ENCODE data around the gene SRA1.

Gene SRA1

DNA sequence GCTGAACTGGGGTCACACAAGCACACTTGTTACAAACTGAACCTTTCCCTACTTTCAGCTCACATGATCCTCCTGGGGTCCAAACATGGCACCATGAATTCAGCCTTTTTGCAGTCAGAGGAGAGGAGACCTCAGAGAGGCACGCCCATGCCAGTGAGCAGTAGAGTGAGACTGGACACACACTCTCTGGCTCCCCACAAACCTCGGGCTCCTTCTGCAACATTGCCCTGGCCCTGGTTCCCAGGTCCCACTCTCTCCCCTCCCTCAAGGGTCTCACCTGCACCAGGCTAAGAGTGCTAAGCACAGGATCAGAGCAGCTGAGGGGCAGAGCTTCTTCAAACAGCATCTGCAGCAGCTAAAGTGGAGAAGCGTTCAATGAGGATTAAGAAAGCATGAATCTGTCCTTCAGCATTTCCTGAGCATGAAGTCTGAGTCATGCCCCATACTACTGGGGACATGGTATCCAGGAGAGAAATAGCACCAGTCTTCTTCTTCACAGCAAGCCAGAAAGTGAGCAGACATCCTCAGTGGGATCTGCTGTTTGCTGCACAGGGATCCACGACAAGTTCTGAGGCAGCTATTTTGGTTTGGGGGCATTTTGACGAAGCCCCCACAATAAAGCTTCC lies 34.6 kb upstream of the SRA1 start:
- DNase-seq = peak; percentile 70
- no peak overlapping the region for H3K23ac ChIP-seq (ENCODE audit: low read length in 2 of 2)
- H2BK5ac ChIP-seq (ENCODE audit: low read depth, low read length, poor library complexity, severe bottlenecking) = no peak overlapping the region
- no peak overlapping the region for H4K8ac ChIP-seq (ENCODE audit: low read length)
- H3K4me3 ChIP-seq (ENCODE audit: insufficient read depth in 1 of 2, low read depth in 1 of 2, low read length in 2 of 2) = peak overlapping the region in 1 of 2 experiments; percentile 25
- no peak overlapping the region for H3K14ac ChIP-seq (ENCODE audit: low read length in 2 of 2)
- H2BK12ac ChIP-seq (ENCODE audit: low read length in 2 of 2) = no peak overlapping the region
- H3K9me3 ChIP-seq (ENCODE audit: control insufficient read depth, low read length) = no peaks in the 10 kb centered on the region
- no peak overlapping the region for H3K4me2 ChIP-seq (ENCODE audit: low read length, poor library complexity, severe bottlenecking)
- no peaks in the 10 kb centered on the region for H3K79me1 ChIP-seq (replicated peaks; ENCODE audit: low read length, poor library complexity, severe bottlenecking)
- no peak overlapping the region for H2BK15ac ChIP-seq (ENCODE audit: low read depth, poor library complexity, severe bottlenecking)
- H3K4ac ChIP-seq (ENCODE audit: low read depth in 1 of 2, low read length in 2 of 2) = no peak overlapping the region
- no peak overlapping the region for H4K91ac ChIP-seq (ENCODE audit: low read length)
- H2BK120ac ChIP-seq (ENCODE audit: low read depth, low read length) = no peak overlapping the region
- no peak overlapping the region for H2AFZ ChIP-seq (ENCODE audit: low read depth, low read length)
- H2AK5ac ChIP-seq (ENCODE audit: low read length, severe bottlenecking) = no peak overlapping the region
- peaks cover 2% of the 10 kb centered on the region for H3K4me1 ChIP-seq (ENCODE audit: control insufficient read depth, insufficient read depth, low read depth, low read length)
- peaks cover 0 to 11% of the 10 kb centered on the region in 2 experiments for H3K27me3 ChIP-seq (ENCODE audit: control insufficient read depth in 1 of 2, insufficient read depth in 1 of 2, low read length in 2 of 2)
- H3K36me3 ChIP-seq (ENCODE audit: control insufficient read depth in 1 of 2, insufficient read depth in 2 of 2, low read depth in 1 of 2, low read length in 2 of 2) = no peaks in the 10 kb centered on the region
- no peak overlapping the region for H3K9ac ChIP-seq (ENCODE audit: low read length)
- H3K27ac ChIP-seq (ENCODE audit: low read length, poor library complexity, severe bottlenecking) = no peak overlapping the region
- no peak overlapping the region for H3K18ac ChIP-seq (ENCODE audit: low read depth in 1 of 2, low read length in 2 of 2)
- WGBS = 74% methylated on average over 4 of the region's 5 CpGs

- WGBS = 90% methylated on average over 7 of the region's 7 CpGs
Observed at GRCh38 chr5:140590861-140591260, 33.6 kb upstream of the SRA1 start.

DNA sequence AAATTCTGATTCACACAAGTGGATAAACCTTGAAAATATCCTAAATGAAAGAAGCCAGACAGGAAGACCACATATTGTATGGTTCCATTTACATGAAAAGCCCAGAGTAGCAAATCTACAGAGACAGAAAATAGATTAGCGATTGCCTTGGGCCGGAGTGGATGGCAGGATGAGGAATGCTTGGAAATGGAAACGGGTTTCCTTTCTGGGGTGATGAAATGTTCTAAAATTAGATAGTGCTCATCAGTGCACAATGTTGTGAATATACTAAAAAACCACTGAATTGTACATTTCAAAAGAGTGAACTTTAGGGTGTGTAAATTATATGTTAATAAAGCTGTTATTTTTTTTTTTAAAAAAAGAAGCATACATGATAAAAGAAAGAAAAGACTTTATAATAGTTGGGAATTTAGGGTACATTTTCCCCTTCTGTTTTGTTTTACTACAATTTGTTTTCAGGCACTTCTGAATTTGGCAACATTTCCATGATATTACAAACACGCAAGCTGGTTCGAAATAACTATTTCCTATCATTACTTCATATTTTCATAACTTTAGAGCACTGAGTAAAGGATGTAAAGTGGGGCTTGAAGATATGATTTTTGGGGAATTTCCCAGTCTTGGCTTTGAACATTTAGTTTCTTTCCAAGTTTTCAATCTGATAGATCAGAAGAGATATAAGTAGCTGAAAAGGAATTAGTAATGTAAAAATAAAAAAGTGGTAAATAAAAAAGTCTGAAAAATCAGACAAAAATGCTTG lies 31.2 kb upstream of the SRA1 start:
- H3K27me3 ChIP-seq (ENCODE audit: control insufficient read depth in 1 of 2, insufficient read depth in 1 of 2, low read length in 2 of 2) = no peaks in the 10 kb centered on the region
- no peak overlapping the region for H2BK120ac ChIP-seq (ENCODE audit: low read depth, low read length)
- H2BK15ac ChIP-seq (ENCODE audit: low read depth, poor library complexity, severe bottlenecking) = no peak overlapping the region
- no peaks in the 10 kb centered on the region for H3K79me1 ChIP-seq (replicated peaks; ENCODE audit: low read length, poor library complexity, severe bottlenecking)
- 60% methylated on average over 3 of the region's 5 CpGs for WGBS
- no peak overlapping the region for H3K4ac ChIP-seq (ENCODE audit: low read depth in 1 of 2, low read length in 2 of 2)
- H2BK5ac ChIP-seq (ENCODE audit: low read depth, low read length, poor library complexity, severe bottlenecking) = no peak overlapping the region
- H3K14ac ChIP-seq (ENCODE audit: low read length in 2 of 2) = no peak overlapping the region
- peak; percentile 83 for DNase-seq
- no peak overlapping the region for H3K23ac ChIP-seq (ENCODE audit: low read length in 2 of 2)
- no peak overlapping the region for H4K8ac ChIP-seq (ENCODE audit: low read length)
- H3K4me1 ChIP-seq (ENCODE audit: control insufficient read depth, insufficient read depth, low read depth, low read length) = peaks cover 2% of the 10 kb centered on the region
- no peak overlapping the region for H3K4me2 ChIP-seq (ENCODE audit: low read length, poor library complexity, severe bottlenecking)
- no peak overlapping the region for H3K4me3 ChIP-seq (ENCODE audit: insufficient read depth in 1 of 2, low read depth in 1 of 2, low read length in 2 of 2)
- H3K9me3 ChIP-seq (ENCODE audit: control insufficient read depth, low read length) = no peaks in the 10 kb centered on the region
- H3K9ac ChIP-seq (ENCODE audit: low read length) = peak overlapping the region; percentile 83
- H3K36me3 ChIP-seq (ENCODE audit: control insufficient read depth in 1 of 2, insufficient read depth in 2 of 2, low read depth in 1 of 2, low read length in 2 of 2) = no peaks in the 10 kb centered on the region
- no peak overlapping the region for H4K91ac ChIP-seq (ENCODE audit: low read length)
- no peak overlapping the region for H2AK5ac ChIP-seq (ENCODE audit: low read length, severe bottlenecking)
- H2AFZ ChIP-seq (ENCODE audit: low read depth, low read length) = no peak overlapping the region
- H3K18ac ChIP-seq (ENCODE audit: low read depth in 1 of 2, low read length in 2 of 2) = no peak overlapping the region
- H3K27ac ChIP-seq (ENCODE audit: low read length, poor library complexity, severe bottlenecking) = no peak overlapping the region
- no peak overlapping the region for H2BK12ac ChIP-seq (ENCODE audit: low read length in 2 of 2)

More at GRCh38 chr5:140590861-140591260, 33.6 kb upstream of the SRA1 start:
- Histone ChIP-seq H4K91ac (ENCODE audit: low read length) (peak overlapping the region; percentile 62), H2BK5ac (ENCODE audit: low read depth, low read length, poor library complexity, severe bottlenecking) (no peak overlapping the region), H2BK12ac (ENCODE audit: low read length in 2 of 2) (peak overlapping the region in 1 of 2 experiments; percentile 74), H3K9me3 (ENCODE audit: control insufficient read depth, low read length) (no peaks in the 10 kb centered on the region), H3K4me1 (ENCODE audit: control insufficient read depth, insufficient read depth, low read depth, low read length) (peaks cover 2% of the 10 kb centered on the region), H3K4me3 (ENCODE audit: insufficient read depth in 1 of 2, low read depth in 1 of 2, low read length in 2 of 2) (no peak overlapping the region), H3K9ac (ENCODE audit: low read length) (no peak overlapping the region), H2BK15ac (ENCODE audit: low read depth, poor library complexity, severe bottlenecking) (no peak overlapping the region), H3K36me3 (ENCODE audit: control insufficient read depth in 1 of 2, insufficient read depth in 2 of 2, low read depth in 1 of 2, low read length in 2 of 2) (no peaks in the 10 kb centered on the region), H3K79me1 (replicated peaks; ENCODE audit: low read length, poor library complexity, severe bottlenecking) (no peaks in the 10 kb centered on the region), H3K4me2 (ENCODE audit: low read length, poor library complexity, severe bottlenecking) (no peak overlapping the region), H2BK120ac (ENCODE audit: low read depth, low read length) (no peak overlapping the region), H3K18ac (ENCODE audit: low read depth in 1 of 2, low read length in 2 of 2) (no peak overlapping the region), H3K14ac (ENCODE audit: low read length in 2 of 2) (peak overlapping the region in 1 of 2 experiments; percentile 73), H3K23ac (ENCODE audit: low read length in 2 of 2) (no peak overlapping the region), H2AFZ (ENCODE audit: low read depth, low read length) (no peak overlapping the region), H3K27ac (ENCODE audit: low read length, poor library complexity, severe bottlenecking) (no peak overlapping the region), H3K27me3 (ENCODE audit: control insufficient read depth in 1 of 2, insufficient read depth in 1 of 2, low read length in 2 of 2) (peaks cover 0 to 3% of the 10 kb centered on the region in 2 experiments), H4K8ac (ENCODE audit: low read length) (no peak overlapping the region), H2AK5ac (ENCODE audit: low read length, severe bottlenecking) (no peak overlapping the region), H3K4ac (ENCODE audit: low read depth in 1 of 2, low read length in 2 of 2) (no peak overlapping the region)
- DNase-seq = no peak

DNA sequence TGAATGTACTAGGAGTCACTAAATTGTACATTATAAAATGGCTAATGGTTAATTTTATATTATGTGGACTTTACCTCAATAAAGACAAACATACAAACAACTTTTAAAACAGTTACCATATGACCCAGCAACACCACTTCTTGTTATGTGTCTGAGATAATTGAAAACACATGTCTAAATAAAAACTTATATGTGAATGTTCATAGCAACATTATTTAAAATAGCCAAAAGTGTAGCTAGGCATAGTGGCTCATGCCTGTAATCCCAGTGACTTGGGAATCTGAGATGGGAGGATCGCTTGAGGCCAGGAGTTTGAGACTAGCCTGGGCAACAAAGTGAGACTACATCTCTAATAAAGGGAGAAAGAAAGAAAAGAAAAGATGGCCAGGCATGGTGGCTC lies 30.2 kb upstream of the SRA1 start:
- Histone ChIP-seq H3K4ac (ENCODE audit: low read depth in 1 of 2, low read length in 2 of 2) (no peak overlapping the region), H2AK5ac (ENCODE audit: low read length, severe bottlenecking) (no peak overlapping the region)

More for the DNA sequence above, 30.2 kb upstream of the SRA1 start:
- Histone ChIP-seq H4K91ac (ENCODE audit: low read length) (no peak overlapping the region), H2BK120ac (ENCODE audit: low read depth, low read length) (no peak overlapping the region), H3K27ac (ENCODE audit: low read length, poor library complexity, severe bottlenecking) (no peak overlapping the region), H3K9me3 (ENCODE audit: control insufficient read depth, low read length) (peaks cover 3% of the 10 kb centered on the region), H3K9ac (ENCODE audit: low read length) (no peak overlapping the region), H2BK15ac (ENCODE audit: low read depth, poor library complexity, severe bottlenecking) (no peak overlapping the region), H3K79me1 (replicated peaks; ENCODE audit: low read length, poor library complexity, severe bottlenecking) (no peaks in the 10 kb centered on the region), H2BK5ac (ENCODE audit: low read depth, low read length, poor library complexity, severe bottlenecking) (no peak overlapping the region), H3K23ac (ENCODE audit: low read length in 2 of 2) (no peak overlapping the region), H3K27me3 (ENCODE audit: control insufficient read depth in 1 of 2, insufficient read depth in 1 of 2, low read length in 2 of 2) (no peaks in the 10 kb centered on the region), H3K36me3 (ENCODE audit: control insufficient read depth in 1 of 2, insufficient read depth in 2 of 2, low read depth in 1 of 2, low read length in 2 of 2) (no peaks in the 10 kb centered on the region), H3K14ac (ENCODE audit: low read length in 2 of 2) (no peak overlapping the region), H3K18ac (ENCODE audit: low read depth in 1 of 2, low read length in 2 of 2) (no peak overlapping the region), H3K4me2 (ENCODE audit: low read length, poor library complexity, severe bottlenecking) (no peak overlapping the region), H2AFZ (ENCODE audit: low read depth, low read length) (no peak overlapping the region), H2BK12ac (ENCODE audit: low read length in 2 of 2) (no peak overlapping the region), H3K4me1 (ENCODE audit: control insufficient read depth, insufficient read depth, low read depth, low read length) (peaks cover 2% of the 10 kb centered on the region), H3K4me3 (ENCODE audit: insufficient read depth in 1 of 2, low read depth in 1 of 2, low read length in 2 of 2) (no peak overlapping the region), H4K8ac (ENCODE audit: low read length) (no peak overlapping the region)
- 96% methylated on average over 1 of the region's 1 CpG for WGBS
- DNase-seq = no peak
